Measurements from ENCODE around the gene UFC1. TPM values are rescaled to one million over a fixed set of nuclear protein-coding genes. Genes with fewer than 3 reads are reported as not detected.

UFC1 gene
- total RNA-seq, 1 experiment from 2014 or later: 63.7 TPM

DNA sequence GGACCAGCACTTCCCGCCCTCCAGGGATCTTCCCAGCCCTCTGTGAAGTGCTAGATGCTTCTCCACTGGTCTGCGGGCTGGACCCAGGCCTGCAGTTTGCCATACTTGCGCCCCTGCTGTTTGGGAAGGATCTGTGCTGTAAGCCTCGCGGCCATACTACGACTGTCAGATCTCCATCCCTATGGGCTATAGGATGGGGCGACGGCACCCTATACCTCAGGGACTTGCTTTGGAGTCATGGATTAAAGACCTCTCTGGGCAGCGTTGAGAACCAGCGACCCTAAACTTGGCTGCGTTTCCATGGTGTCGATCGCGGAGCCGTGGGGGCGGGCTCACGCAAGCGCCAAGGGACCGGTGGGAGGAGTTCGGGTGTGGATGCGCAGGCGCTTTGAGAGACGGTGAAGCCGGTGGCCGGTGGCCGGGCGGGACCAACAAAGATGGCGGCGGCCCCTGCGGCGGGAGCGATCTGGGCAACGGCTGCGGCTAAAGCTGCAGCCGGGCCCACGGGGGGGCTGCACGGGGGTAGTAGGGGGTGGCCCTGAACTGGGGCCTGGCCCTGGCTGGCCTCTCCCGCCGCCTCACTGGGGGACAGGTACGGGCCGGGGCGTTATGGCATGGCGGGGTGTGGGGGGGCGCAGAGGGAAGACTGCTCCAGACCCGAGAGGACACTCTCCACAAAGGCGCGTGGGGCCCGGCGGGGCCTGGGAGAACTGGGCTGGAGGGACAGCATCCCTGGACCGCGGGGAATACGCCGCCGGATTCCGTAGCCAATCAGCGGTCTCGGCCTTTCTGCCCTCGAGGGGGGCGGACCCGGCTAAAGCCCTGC is 5.5 kb downstream of the UFC1 start, which contains the start of gene USP21:
USP21 (plus strand) TSS at position 414 of the 826 bp plus-strand sequence. CDS start 1,141 bp downstream, outside the sequence.
- H2AFZ ChIP-seq (ENCODE audit: low read depth, low read length, poor library complexity, severe bottlenecking): no peak within 1 kb of the TSS
- TF ChIP-seq, protein P1, sequence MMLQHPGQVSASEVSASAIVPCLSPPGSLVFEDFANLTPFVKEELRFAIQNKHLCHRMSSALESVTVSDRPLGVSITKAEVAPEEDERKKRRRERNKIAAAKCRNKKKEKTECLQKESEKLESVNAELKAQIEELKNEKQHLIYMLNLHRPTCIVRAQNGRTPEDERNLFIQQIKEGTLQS (IDR thresholded peaks at IDR 0.05): no peak
- TF ChIP-seq, protein P2, sequence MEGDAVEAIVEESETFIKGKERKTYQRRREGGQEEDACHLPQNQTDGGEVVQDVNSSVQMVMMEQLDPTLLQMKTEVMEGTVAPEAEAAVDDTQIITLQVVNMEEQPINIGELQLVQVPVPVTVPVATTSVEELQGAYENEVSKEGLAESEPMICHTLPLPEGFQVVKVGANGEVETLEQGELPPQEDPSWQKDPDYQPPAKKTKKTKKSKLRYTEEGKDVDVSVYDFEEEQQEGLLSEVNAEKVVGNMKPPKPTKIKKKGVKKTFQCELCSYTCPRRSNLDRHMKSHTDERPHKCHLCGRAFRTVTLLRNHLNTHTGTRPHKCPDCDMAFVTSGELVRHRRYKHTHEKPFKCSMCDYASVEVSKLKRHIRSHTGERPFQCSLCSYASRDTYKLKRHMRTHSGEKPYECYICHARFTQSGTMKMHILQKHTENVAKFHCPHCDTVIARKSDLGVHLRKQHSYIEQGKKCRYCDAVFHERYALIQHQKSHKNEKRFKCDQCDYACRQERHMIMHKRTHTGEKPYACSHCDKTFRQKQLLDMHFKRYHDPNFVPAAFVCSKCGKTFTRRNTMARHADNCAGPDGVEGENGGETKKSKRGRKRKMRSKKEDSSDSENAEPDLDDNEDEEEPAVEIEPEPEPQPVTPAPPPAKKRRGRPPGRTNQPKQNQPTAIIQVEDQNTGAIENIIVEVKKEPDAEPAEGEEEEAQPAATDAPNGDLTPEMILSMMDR (IDR thresholded peaks at IDR 0.05 in 2 of 3, conservative IDR thresholded peaks at IDR 0.05 in 1 of 3; ENCODE audit: borderline replicate concordance in 1 of 3, insufficient read depth in 1 of 3, low read depth in 2 of 3, low read length in 2 of 3): peak in 2 of 3 experiments; percentile 34 to 43; a peak in 3 of 6 replicates
- no peak for TF ChIP-seq JUND (IDR thresholded peaks at IDR 0.05)
- TF ChIP-seq POLR2A (IDR thresholded peaks at IDR 0.05; ENCODE audit: borderline replicate concordance, extremely low read depth, insufficient read depth, insufficient read length): peak; percentile 37
- peak; percentile 39; the same call in 1 of the 2 replicates for TF ChIP-seq ZFX (IDR thresholded peaks at IDR 0.05)
- TF ChIP-seq POLR2AphosphoS5 (IDR thresholded peaks at IDR 0.05; ENCODE audit: low read depth, low read length): peak; percentile 85
- peak; percentile 99 for TF ChIP-seq YY1 (IDR thresholded peaks at IDR 0.05; ENCODE audit: extremely low read depth, insufficient replicate concordance, low read depth, low read length)
- ChIA-PET RAD21 (ENCODE audit: low non-redundant PET in 1 of 2, low total read pairs in 2 of 2, uncharacterized antibody in 2 of 2, unreplicated experiment in 2 of 2) (no interaction called here), CTCF (no interaction called here), POLR2A (interaction anchor here (0.6 to 0.9 kb wide), 2 partner anchors 28 to 174 kb away, joined by 4 read pairs; no protein-coding TSS in a partner anchor)
- peaks cover 8 to 24% of the 10 kb centered on the region in 2 experiments; a peak in 2 of 4 replicates for H3K4me1 ChIP-seq (ENCODE audit: control insufficient read depth in 1 of 2, insufficient read depth in 2 of 2, low read length in 2 of 2)
- H3K9ac ChIP-seq (ENCODE audit: low read length): peak within 1 kb of the TSS; percentile 97
- peaks cover 16% of the 10 kb centered on the region; the same call in 1 of the 2 replicates for H3K79me2 ChIP-seq (ENCODE audit: insufficient read depth, low read length)
- BruUV-seq (replicated peaks): TSS peak; percentile 33
- H3K9me3 ChIP-seq (ENCODE audit: control insufficient read depth in 1 of 2, insufficient read depth in 1 of 2, low read depth in 1 of 2, low read length in 2 of 2): no peaks in the 10 kb centered on the region
- intact Hi-C loops (cut with micrococcal nuclease): no loop called here
- H3K27me3 ChIP-seq (ENCODE audit: insufficient read depth, low read length): no peaks in the 10 kb centered on the region
- H3K9me2 ChIP-seq (ENCODE audit: insufficient read depth): no peaks in the 10 kb centered on the region
- peak within 1 kb of the TSS; percentile 77 to 91 for H3K4me3 ChIP-seq (replicated peaks in 1 of 2; ENCODE audit: low read depth in 1 of 2, low read length in 2 of 2)
- H3K4me2 ChIP-seq (ENCODE audit: low read length): peak within 1 kb of the TSS; percentile 90
- H3K36me3 ChIP-seq (ENCODE audit: control insufficient read depth in 1 of 2, insufficient read depth in 2 of 2, low read length in 2 of 2): peaks cover 5 to 21% of the 10 kb centered on the region in 2 experiments; a peak in 2 of 4 replicates
- peak; percentile 92 for ATAC-seq
- H4K20me1 ChIP-seq (ENCODE audit: insufficient read depth): no peaks in the 10 kb centered on the region
- H3K27ac ChIP-seq (ENCODE audit: low read depth, low read length): peak within 1 kb of the TSS; percentile 53
- peak; percentile 73 for DNase-seq (ENCODE audit: low read depth, low spot score)
